Measurements from ENCODE around the gene DDX54. TPM values are rescaled to one million over a fixed set of nuclear protein-coding genes. Genes with fewer than 3 reads are reported as not detected.

The DDX54 gene
- total RNA-seq, 1 experiment from 2014 or later = 58.7 TPM

Other genes starting within 250 kb of the DDX54 start
- gene OAS3, start 247.0 kb downstream of the DDX54 start, total RNA-seq (2014; rRNA removed) = 9.8 and 13.8 TPM in 2 replicates
- gene OAS2, start 207.0 kb downstream of the DDX54 start, total RNA-seq (2014; rRNA removed) = 2.9 and 9.9 TPM in 2 replicates
- gene DTX1, start 128.7 kb downstream of the DDX54 start, total RNA-seq (2014; rRNA removed) = 0.11 TPM in 1 of 2 replicates, not detected in the other
- not detected in 2 replicates for gene RASAL1, start 49.7 kb downstream of the DDX54 start, total RNA-seq (2014; rRNA removed)
- not detected in 2 replicates for gene CFAP73, start 35.8 kb downstream of the DDX54 start, total RNA-seq (2014; rRNA removed)
- 34.2 and 38.0 TPM in 2 replicates for gene RITA1, start 243 bp upstream of the DDX54 start, total RNA-seq (2014; rRNA removed)
- 17.8 and 21.4 TPM in 2 replicates for gene TPCN1, start 36.0 kb upstream of the DDX54 start, total RNA-seq (2014; rRNA removed)
- 5.7 and 8.6 TPM in 2 replicates for gene SLC8B1, start 149.6 kb upstream of the DDX54 start, total RNA-seq (2014; rRNA removed)
- 21.7 and 32.0 TPM in 2 replicates for gene PLBD2, start 173.1 kb upstream of the DDX54 start, total RNA-seq (2014; rRNA removed)
- gene SDS, start 218.4 kb upstream of the DDX54 start, total RNA-seq (2014; rRNA removed) = not detected in 2 replicates
- gene SDSL, start 236.9 kb upstream of the DDX54 start, total RNA-seq (2014; rRNA removed) = 6.5 and 8.3 TPM in 2 replicates

Measured in LHCN-M2 (cell line).